Left ventricle myocardium inferior (tissue), 1 donor: ENCODE results near the gene IL33. TPM values are rescaled to one million over a fixed set of nuclear protein-coding genes. Genes with fewer than 3 reads are reported as not detected.

Experiments used
- DNase-seq: peaks from one replicate; pipeline ENCODE4 v3.0.0-alpha.2; 2020
- H3K27ac ChIP-seq: fragments of 200-600 bp; replicated peaks from 2 replicates; pipeline ENCODE4 v1.8.0; 2021
- H3K27me3 ChIP-seq: fragments of 200-600 bp; 2 replicates; pipeline ENCODE4 v1.8.0; 2021; ENCODE audit warnings: low read depth
- H3K36me3 ChIP-seq: fragments of 200-600 bp; 2 replicates; pipeline ENCODE4 v1.8.0; 2021
- H3K4me1 ChIP-seq: fragments of 200-600 bp; 2 replicates; pipeline ENCODE4 v1.8.0; 2021
- H3K4me3 ChIP-seq: fragments of 200-600 bp; 2 replicates; pipeline ENCODE4 v1.8.0; 2021; ENCODE audit warnings: mild to moderate bottlenecking, moderate library complexity
- H3K9me3 ChIP-seq: fragments of 200-600 bp; replicated peaks from 2 replicates; pipeline ENCODE4 v1.8.0; 2021
- intact Hi-C: fragments of 100-400 bp; cut with micrococcal nuclease; formaldehyde crosslinking; loops from one replicate; pipeline ENCODE4 v1.11.0; 2022
- total RNA-seq: library from RNA; stranded (reverse); fragmentation: NEBNext Ultra II Directional; extraction: Animal tissue kit (Norgen Biotek cat#: 25700); gene quantifications from one replicate; pipeline ENCODE4 v1.2.1, GENCODE V29; 2021
- TF ChIP-seq, protein P1 (sequence below): fragments of 200-600 bp; IDR thresholded peaks from 2 replicates; pipeline ENCODE4 v1.8.0; 2021; ENCODE audit warnings: antibody characterized with exemption, mild to moderate bottlenecking, borderline replicate concordance
- donor health status: DM: no; HTN: yes; CAD: no; lungs with severe emphysema.

The IL33 gene
- total RNA-seq, 1 donor from 2014 or later: 27.1 TPM

DNA sequence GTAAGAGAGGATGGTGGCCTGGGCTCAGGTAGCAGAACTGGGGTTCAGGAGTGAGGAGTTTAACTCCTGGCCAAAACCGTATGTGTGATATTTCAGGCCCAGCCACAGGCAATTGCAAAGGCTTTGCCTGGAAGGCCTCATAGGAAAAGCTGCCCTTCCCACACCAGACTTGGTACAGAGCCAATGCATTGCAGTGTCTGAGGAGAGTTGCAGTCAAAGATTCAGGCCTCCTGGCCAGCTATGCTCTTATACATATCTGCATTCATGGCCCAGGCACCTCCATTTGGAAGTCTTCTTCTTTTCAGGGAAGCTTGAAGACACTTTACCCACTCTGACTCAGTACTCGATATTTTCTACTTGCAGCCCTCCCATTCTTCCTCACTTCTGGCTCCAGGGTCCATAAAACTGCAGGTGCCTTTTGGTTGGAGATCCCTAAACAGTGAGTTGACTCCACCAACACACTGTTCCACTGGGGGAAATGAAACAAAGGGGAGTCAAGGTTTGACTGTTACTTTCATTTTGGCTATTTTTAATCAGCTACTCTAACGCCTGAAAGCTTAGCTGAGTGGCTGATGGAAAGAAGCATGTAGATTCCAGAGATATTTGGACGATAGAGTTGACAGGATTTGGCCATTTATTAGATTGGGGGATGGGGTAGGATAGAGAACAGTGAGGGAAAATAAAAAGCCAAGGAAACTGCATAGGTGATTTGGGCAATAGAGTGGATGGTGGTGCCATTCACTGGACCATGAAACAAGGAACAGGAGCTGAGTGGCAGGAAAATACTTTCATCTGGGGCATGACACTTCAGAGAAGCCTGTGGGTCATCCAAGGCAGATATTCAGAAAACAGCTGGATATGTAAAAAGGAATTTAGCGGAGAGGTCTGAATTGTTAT, 30.6 kb upstream of the IL33 start:
- peak; percentile 22 for DNase-seq
- Histone ChIP-seq H3K4me1 (peaks cover 7% of the 10 kb centered on the region), H3K36me3 (no peaks in the 10 kb centered on the region), H3K9me3 (no peaks in the 10 kb centered on the region), H3K4me3 (no peak overlapping the region), H3K27ac (no peak overlapping the region), H3K27me3 (no peaks in the 10 kb centered on the region)
- intact Hi-C loops: no loop called here
- TF ChIP-seq, protein P1, sequence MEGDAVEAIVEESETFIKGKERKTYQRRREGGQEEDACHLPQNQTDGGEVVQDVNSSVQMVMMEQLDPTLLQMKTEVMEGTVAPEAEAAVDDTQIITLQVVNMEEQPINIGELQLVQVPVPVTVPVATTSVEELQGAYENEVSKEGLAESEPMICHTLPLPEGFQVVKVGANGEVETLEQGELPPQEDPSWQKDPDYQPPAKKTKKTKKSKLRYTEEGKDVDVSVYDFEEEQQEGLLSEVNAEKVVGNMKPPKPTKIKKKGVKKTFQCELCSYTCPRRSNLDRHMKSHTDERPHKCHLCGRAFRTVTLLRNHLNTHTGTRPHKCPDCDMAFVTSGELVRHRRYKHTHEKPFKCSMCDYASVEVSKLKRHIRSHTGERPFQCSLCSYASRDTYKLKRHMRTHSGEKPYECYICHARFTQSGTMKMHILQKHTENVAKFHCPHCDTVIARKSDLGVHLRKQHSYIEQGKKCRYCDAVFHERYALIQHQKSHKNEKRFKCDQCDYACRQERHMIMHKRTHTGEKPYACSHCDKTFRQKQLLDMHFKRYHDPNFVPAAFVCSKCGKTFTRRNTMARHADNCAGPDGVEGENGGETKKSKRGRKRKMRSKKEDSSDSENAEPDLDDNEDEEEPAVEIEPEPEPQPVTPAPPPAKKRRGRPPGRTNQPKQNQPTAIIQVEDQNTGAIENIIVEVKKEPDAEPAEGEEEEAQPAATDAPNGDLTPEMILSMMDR: no peak

DNA sequence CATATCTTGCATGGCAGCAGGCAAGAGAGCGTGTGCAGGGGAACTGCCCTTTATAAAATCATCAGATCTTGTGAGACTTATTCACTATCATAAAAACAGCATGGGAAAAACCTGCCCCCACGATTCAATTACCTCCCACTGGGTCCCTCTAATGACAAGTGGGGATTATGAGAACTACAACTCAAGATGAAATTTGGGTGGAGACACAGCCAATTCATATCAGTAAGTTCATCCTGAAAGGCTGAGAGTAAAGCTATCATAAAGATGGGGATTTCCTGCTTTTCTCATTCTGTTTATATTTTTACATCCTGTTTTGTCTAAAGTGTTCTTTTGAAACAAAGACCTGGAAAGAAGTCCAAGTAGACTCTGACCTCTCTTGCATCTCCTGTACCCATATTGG, 28.9 kb upstream of the IL33 start:
- TF ChIP-seq, protein P1: no peak
- H3K27me3 ChIP-seq: no peaks in the 10 kb centered on the region

DNA sequence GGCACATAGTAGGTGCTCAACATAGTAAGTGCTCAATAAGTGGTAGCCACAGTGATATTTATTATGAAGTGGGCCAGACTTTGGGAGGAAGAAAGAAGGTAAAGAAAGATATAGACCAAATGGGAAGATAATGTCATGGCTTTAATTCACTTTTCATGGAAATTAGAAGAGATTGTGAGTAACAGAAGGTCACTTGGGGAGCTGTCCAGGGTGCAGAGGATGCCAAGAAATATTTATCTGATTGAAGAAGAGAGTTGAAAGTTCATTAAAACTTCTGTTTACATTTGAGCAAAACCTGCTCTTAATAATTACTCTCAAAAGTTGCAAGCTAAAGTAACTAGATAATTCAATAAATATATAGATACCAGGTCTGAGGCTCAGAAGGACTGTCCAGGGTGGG, 28.3 kb upstream of the IL33 start:
- Histone ChIP-seq H3K36me3 (no peaks in the 10 kb centered on the region), H3K27me3 (no peaks in the 10 kb centered on the region), H3K4me1 (peaks cover 7% of the 10 kb centered on the region), H3K9me3 (no peaks in the 10 kb centered on the region), H3K4me3 (no peak overlapping the region), H3K27ac (no peak overlapping the region)
- TF ChIP-seq, protein P1: no peak
- no peak for DNase-seq
- intact Hi-C loops: no loop called here

More for the DNA sequence above, 28.9 kb upstream of the IL33 start:
- Histone ChIP-seq H3K4me3 (no peak overlapping the region), H3K9me3 (no peaks in the 10 kb centered on the region), H3K36me3 (no peaks in the 10 kb centered on the region), H3K4me1 (peaks cover 7% of the 10 kb centered on the region), H3K27ac (no peak overlapping the region)
- DNase-seq: no peak
- intact Hi-C loops: no loop called here

DNA sequence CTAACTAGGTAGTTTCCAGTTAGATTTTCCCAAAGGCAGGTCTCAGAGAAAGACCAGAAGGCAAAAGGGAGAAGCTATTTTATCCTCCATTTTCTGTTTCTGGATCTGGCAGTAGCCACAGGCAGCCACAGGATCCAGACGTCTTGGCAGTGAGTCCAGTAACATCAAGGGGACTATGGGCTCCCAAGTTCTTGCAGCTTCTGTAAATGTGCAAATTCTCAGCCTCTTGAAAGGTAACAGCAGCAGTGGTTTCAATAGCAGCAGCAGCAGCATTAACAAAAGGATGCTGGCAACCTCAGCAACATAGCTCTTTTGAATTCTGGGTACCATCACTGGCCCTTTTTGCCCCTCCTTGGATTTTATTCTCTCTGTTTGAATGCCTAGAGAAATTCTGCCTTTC, 27.1 kb upstream of the IL33 start:
- Histone ChIP-seq H3K27me3 (no peaks in the 10 kb centered on the region), H3K4me3 (no peak overlapping the region), H3K36me3 (no peaks in the 10 kb centered on the region), H3K4me1 (peaks cover 7% of the 10 kb centered on the region), H3K9me3 (no peaks in the 10 kb centered on the region), H3K27ac (no peak overlapping the region)
- no peak for DNase-seq
- intact Hi-C loops: no loop called here
- TF ChIP-seq, protein P1: no peak

DNA sequence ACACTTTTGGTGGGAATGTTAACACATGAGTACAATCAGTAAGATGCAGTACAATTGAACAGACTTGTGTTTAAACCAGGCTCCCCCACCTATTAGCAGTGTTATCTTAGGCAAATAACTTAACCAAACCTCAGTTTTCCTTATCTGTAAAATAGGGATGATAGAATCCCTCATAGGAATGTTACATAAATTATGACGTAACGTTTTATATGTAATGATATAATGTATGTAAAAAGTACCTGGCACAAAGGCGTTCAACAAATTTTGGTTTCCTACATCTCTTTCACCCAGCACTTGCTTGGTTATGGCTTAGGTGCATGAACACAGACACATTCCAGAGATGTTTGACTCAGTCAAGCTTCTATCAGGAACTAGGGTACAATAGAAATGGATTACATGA, 26.7 kb upstream of the IL33 start:
- intact Hi-C loops: no loop called here
- Histone ChIP-seq H3K4me3 (no peak overlapping the region), H3K27ac (no peak overlapping the region), H3K36me3 (no peaks in the 10 kb centered on the region), H3K27me3 (no peaks in the 10 kb centered on the region), H3K4me1 (peaks cover 7% of the 10 kb centered on the region), H3K9me3 (no peaks in the 10 kb centered on the region)
- DNase-seq: no peak
- TF ChIP-seq, protein P1: no peak
